IMR-90 (cell line): Measurements from ENCODE around the gene SLC26A11.

Source experiments
- CEBPB ChIP-seq: IDR thresholded peaks from 2 replicates; pipeline ENCODE4 v1.6.1; 2012; ENCODE audit warnings: low read depth, low read length, improper control_type of control experiment
- MAFK ChIP-seq: IDR thresholded peaks from 2 replicates; pipeline ENCODE4 v1.6.1; 2012; ENCODE audit warnings: low read depth, low read length, improper control_type of control experiment
- MAZ ChIP-seq: IDR thresholded peaks from 2 replicates; pipeline ENCODE4 v1.6.1; 2012; ENCODE audit warnings: low read depth, mild to moderate bottlenecking, low read length, improper control_type of control experiment, moderate library complexity, borderline replicate concordance
- MXI1 ChIP-seq: IDR thresholded peaks from 2 replicates; pipeline ENCODE4 v1.6.1; 2012; ENCODE audit warnings: low read depth, mild to moderate bottlenecking, low read length, moderate library complexity, borderline replicate concordance
- POLR2A ChIP-seq: IDR thresholded peaks from 2 replicates; pipeline ENCODE4 v1.6.1; 2012; ENCODE audit warnings: mild to moderate bottlenecking, low read depth, low read length
- RAD21 ChIP-seq: IDR thresholded peaks from 2 replicates; pipeline ENCODE4 v1.6.1; 2012; ENCODE audit warnings: low read length, improper control_type of control experiment
- RCOR1 ChIP-seq: IDR thresholded peaks from 2 replicates; pipeline ENCODE4 v1.6.1; 2012; ENCODE audit warnings: mild to moderate bottlenecking, low read length, improper control_type of control experiment; ENCODE audit not compliant: insufficient replicate concordance
- SMC3 ChIP-seq: fragments of 150-350 bp; IDR thresholded peaks from 2 replicates; pipeline ENCODE4 v1.6.1; 2016; ENCODE audit warnings: low read depth, mild to moderate bottlenecking, antibody characterized with exemption, low read length, moderate library complexity
- TF ChIP-seq, protein P1 (sequence below): conservative IDR thresholded peaks from 2 replicates; pipeline ENCODE4 v1.5.1; 2012; ENCODE audit warnings: mild to moderate bottlenecking, low read depth, low read length, improper control_type of control experiment
- TF ChIP-seq, protein P2 (sequence below): fragments of 150-350 bp; IDR thresholded peaks from 2 replicates; pipeline ENCODE4 v1.6.1; 2016; ENCODE audit warnings: low read depth, mild to moderate bottlenecking, low read length, moderate library complexity, borderline replicate concordance
- TF ChIP-seq, protein P3 (sequence below): fragments of 150-350 bp; IDR thresholded peaks from 2 replicates; pipeline ENCODE4 v1.6.1; 2017; ENCODE audit warnings: mild to moderate bottlenecking, antibody characterized with exemption, low read length, low read depth

DNA sequence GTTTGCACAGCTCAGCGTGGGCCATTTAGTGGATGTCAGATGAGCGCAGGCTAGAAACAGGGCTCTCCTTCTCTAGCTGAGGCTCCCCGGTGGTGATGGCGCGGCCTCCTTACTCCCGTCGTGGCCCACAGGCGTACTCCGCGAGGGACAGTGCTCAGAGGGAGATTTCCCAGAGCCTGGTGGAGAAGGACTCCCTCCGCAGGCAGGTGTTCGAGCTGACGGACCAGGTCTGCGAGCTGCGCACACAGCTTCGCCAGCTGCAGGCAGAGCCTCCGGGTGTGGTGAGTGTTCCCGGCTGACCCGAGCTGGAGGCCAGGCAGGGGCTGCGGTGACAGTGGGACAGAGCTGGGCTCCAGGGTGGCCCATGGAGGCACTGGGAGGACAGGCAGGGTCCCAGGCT, 29.0 kb upstream of the SLC26A11 start:
- TF ChIP-seq SMC3 (no peak), RAD21 (no peak), POLR2A (no peak), MXI1 (no peak), CEBPB (no peak), MAZ (no peak), MAFK (no peak), RCOR1 (no peak)
- TF ChIP-seq, protein P1, sequence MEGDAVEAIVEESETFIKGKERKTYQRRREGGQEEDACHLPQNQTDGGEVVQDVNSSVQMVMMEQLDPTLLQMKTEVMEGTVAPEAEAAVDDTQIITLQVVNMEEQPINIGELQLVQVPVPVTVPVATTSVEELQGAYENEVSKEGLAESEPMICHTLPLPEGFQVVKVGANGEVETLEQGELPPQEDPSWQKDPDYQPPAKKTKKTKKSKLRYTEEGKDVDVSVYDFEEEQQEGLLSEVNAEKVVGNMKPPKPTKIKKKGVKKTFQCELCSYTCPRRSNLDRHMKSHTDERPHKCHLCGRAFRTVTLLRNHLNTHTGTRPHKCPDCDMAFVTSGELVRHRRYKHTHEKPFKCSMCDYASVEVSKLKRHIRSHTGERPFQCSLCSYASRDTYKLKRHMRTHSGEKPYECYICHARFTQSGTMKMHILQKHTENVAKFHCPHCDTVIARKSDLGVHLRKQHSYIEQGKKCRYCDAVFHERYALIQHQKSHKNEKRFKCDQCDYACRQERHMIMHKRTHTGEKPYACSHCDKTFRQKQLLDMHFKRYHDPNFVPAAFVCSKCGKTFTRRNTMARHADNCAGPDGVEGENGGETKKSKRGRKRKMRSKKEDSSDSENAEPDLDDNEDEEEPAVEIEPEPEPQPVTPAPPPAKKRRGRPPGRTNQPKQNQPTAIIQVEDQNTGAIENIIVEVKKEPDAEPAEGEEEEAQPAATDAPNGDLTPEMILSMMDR = no peak
- TF ChIP-seq, protein P2, sequence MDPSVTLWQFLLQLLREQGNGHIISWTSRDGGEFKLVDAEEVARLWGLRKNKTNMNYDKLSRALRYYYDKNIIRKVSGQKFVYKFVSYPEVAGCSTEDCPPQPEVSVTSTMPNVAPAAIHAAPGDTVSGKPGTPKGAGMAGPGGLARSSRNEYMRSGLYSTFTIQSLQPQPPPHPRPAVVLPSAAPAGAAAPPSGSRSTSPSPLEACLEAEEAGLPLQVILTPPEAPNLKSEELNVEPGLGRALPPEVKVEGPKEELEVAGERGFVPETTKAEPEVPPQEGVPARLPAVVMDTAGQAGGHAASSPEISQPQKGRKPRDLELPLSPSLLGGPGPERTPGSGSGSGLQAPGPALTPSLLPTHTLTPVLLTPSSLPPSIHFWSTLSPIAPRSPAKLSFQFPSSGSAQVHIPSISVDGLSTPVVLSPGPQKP = no peak
- TF ChIP-seq, protein P3, sequence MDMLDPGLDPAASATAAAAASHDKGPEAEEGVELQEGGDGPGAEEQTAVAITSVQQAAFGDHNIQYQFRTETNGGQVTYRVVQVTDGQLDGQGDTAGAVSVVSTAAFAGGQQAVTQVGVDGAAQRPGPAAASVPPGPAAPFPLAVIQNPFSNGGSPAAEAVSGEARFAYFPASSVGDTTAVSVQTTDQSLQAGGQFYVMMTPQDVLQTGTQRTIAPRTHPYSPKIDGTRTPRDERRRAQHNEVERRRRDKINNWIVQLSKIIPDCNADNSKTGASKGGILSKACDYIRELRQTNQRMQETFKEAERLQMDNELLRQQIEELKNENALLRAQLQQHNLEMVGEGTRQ = no peak
